ENCODE results near the gene ANXA8L1. TPM values are rescaled to one million over a fixed set of nuclear protein-coding genes. Genes with fewer than 3 reads are reported as not detected.
"Not testable (repeated sequence)": the region's sequence is repeated elsewhere in the genome, so short reads cannot be mapped to it uniquely, and the experiment has no call there.

ANXA8L1 gene
- total and polyA plus RNA-seq, 2 of the 13 experiments (the other 11 are each of a cell fraction or from before 2014, with no cell fraction given) = not detected

DNA sequence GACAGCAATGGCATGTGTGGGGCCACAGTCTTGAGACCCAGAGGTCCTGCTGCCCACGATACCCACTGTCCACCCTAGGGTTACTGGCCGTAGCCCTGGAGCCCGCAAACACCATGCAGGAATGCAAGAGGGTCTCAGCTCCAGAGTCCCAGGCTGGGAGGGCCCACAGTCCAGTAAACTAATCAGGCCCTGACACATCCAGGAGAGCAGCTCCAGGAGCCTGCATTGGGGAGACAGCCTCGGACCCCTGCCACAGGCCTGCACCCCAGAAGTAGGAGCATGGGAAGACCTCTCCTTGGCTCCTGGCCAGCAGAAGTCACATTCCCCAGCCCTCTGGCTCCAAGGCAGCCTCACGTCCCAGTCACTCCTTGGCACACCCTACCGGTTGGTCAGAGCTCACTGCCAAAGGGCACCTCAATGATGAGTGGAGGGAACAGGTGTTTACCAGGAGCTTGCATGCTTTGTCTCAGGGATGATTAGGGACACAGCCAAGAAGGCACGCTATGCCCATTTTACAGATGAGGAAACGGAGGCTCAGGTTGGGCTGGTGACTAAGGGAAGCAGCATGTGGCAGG is 7.8 kb upstream of the ANXA8L1 start:
- H3K4me1 ChIP-seq (ENCODE audit: insufficient read depth, low read length); H3K9ac ChIP-seq (ENCODE audit: insufficient read depth, low read depth, low read length); CTCF ChIA-PET (ENCODE audit: low intra/inter-chr PET ratio, low total read pairs); FAIRE-seq; H3K36me3 ChIP-seq (replicated peaks in 1 of 2; ENCODE audit: control insufficient read depth in 1 of 2, insufficient read depth in 2 of 2, low read length in 2 of 2); intact Hi-C loops (cut with micrococcal nuclease; ENCODE audit: unreplicated experiment); H2AFZ ChIP-seq (ENCODE audit: low read length); ATAC-seq; in situ Hi-C loops (cut with HindIII; ENCODE audit: extremely low pct_ligation_motif_present, low pct_unique_long_range_greater_than_20kb); POLR2A ChIA-PET; BruUV-seq (replicated peaks); DNase-seq (ENCODE audit: low spot score); H3K9me3 ChIP-seq (ENCODE audit: low read length); H3K79me2 ChIP-seq (ENCODE audit: insufficient read depth, low read length); H3K4me3 ChIP-seq (replicated peaks in 1 of 3; ENCODE audit: insufficient read depth in 1 of 3, low read depth in 2 of 3, low read length in 3 of 3); H3K27me3 ChIP-seq (ENCODE audit: control insufficient read depth in 1 of 2, insufficient read depth in 2 of 2, low read length in 2 of 2); H4K20me1 ChIP-seq (ENCODE audit: insufficient read depth, low read length); H3K27ac ChIP-seq (ENCODE audit: extremely low read length, insufficient read depth, low read length); H3K4me2 ChIP-seq (ENCODE audit: low read depth, low read length): not testable (repeated sequence)
- 0 out of 2 replicates have a peak, but pooled peaks have one; percentile 12 for TF ChIP-seq ZNF629 (CRISPR knock-in tag; conservative IDR thresholded peaks at IDR 0.05)
- WGBS (ENCODE audit: low lambda C conversion rate) = no CpG with 5 or more reads among the region's 8 CpGs

DNA sequence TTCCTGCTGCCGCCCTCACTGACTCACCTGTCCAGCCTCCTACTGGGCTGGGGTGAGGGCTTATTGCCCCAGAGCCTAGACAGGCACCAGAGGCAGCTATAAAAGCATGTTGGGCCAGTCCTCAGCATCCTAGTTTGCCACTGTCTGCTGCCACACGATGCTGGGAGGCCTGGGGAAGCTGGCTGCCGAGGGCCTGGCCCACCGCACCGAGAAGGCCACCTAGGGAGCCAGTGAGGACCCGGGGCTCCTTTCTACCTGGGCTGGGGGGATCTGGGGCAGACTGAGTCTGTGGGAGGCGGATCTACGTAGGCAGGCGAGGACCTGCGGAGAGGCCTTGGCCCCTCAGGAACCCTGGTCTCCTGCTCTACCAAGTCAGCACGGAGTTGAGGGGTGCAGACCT is 6.6 kb upstream of the ANXA8L1 start:
- BruUV-seq (replicated peaks); ATAC-seq; DNase-seq (ENCODE audit: low spot score); H3K27me3 ChIP-seq (ENCODE audit: control insufficient read depth in 1 of 2, insufficient read depth in 2 of 2, low read length in 2 of 2); CTCF ChIA-PET (ENCODE audit: low intra/inter-chr PET ratio, low total read pairs); H3K27ac ChIP-seq (ENCODE audit: extremely low read length, insufficient read depth, low read length); intact Hi-C loops (cut with micrococcal nuclease; ENCODE audit: unreplicated experiment); H3K9ac ChIP-seq (ENCODE audit: insufficient read depth, low read depth, low read length); in situ Hi-C loops (cut with HindIII; ENCODE audit: extremely low pct_ligation_motif_present, low pct_unique_long_range_greater_than_20kb); H3K4me2 ChIP-seq (ENCODE audit: low read depth, low read length); H3K36me3 ChIP-seq (replicated peaks in 1 of 2; ENCODE audit: control insufficient read depth in 1 of 2, insufficient read depth in 2 of 2, low read length in 2 of 2); H3K4me3 ChIP-seq (replicated peaks in 1 of 3; ENCODE audit: insufficient read depth in 1 of 3, low read depth in 2 of 3, low read length in 3 of 3); H4K20me1 ChIP-seq (ENCODE audit: insufficient read depth, low read length); H3K9me3 ChIP-seq (ENCODE audit: low read length); H2AFZ ChIP-seq (ENCODE audit: low read length); H3K79me2 ChIP-seq (ENCODE audit: insufficient read depth, low read length); POLR2A ChIA-PET; H3K4me1 ChIP-seq (ENCODE audit: insufficient read depth, low read length); FAIRE-seq: not testable (repeated sequence)
- WGBS (ENCODE audit: low lambda C conversion rate) = no CpG with 5 or more reads among the region's 11 CpGs

DNA sequence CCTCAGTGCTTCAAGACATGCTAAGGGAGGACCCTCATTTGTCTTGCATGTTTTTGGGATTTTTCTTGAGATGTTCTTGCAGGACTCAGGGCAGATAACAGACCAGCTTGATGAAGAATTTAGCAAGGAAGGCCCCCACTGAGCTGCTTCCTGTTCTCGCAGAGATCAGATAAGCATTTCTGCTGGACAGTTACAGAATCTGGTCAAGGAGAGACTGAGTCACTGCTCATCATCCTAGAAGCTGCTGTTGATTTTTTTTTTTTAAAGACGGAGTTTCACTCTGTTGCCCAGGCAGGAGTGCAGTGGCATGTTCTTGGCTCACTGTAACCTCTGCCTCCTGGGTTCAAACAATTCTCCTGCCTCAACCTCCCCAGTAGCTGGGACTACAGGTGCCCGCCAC is 1.2 kb upstream of the ANXA8L1 start:
- WGBS (ENCODE audit: low lambda C conversion rate) = 21% methylated on average over 2 of the region's 3 CpGs
- H3K9ac ChIP-seq (ENCODE audit: insufficient read depth, low read depth, low read length) = not testable (repeated sequence)

GRCh38 chr10:46377022-46377421 is 1.4 kb downstream of the ANXA8L1 start:
- in situ Hi-C loops (cut with HindIII; ENCODE audit: extremely low pct_ligation_motif_present, low pct_unique_long_range_greater_than_20kb); H3K9me3 ChIP-seq (ENCODE audit: low read length); BruUV-seq (replicated peaks); intact Hi-C loops (cut with micrococcal nuclease; ENCODE audit: unreplicated experiment); H3K4me1 ChIP-seq (ENCODE audit: insufficient read depth, low read length); ATAC-seq; H4K20me1 ChIP-seq (ENCODE audit: insufficient read depth, low read length); DNase-seq (ENCODE audit: low spot score); FAIRE-seq; H3K36me3 ChIP-seq (replicated peaks in 1 of 2; ENCODE audit: control insufficient read depth in 1 of 2, insufficient read depth in 2 of 2, low read length in 2 of 2); H3K9ac ChIP-seq (ENCODE audit: insufficient read depth, low read depth, low read length); H3K4me2 ChIP-seq (ENCODE audit: low read depth, low read length); CTCF ChIA-PET (ENCODE audit: low intra/inter-chr PET ratio, low total read pairs); H3K79me2 ChIP-seq (ENCODE audit: insufficient read depth, low read length); H3K4me3 ChIP-seq (replicated peaks in 1 of 3; ENCODE audit: insufficient read depth in 1 of 3, low read depth in 2 of 3, low read length in 3 of 3); H2AFZ ChIP-seq (ENCODE audit: low read length); POLR2A ChIA-PET; H3K27ac ChIP-seq (ENCODE audit: extremely low read length, insufficient read depth, low read length); H3K27me3 ChIP-seq (ENCODE audit: control insufficient read depth in 1 of 2, insufficient read depth in 2 of 2, low read length in 2 of 2): not testable (repeated sequence)
- no CpG with 5 or more reads among the region's 1 CpG for WGBS (ENCODE audit: low lambda C conversion rate)

More for the DNA sequence above, 1.2 kb upstream of the ANXA8L1 start:
- in situ Hi-C loops (cut with HindIII; ENCODE audit: extremely low pct_ligation_motif_present, low pct_unique_long_range_greater_than_20kb); H3K27ac ChIP-seq (ENCODE audit: extremely low read length, insufficient read depth, low read length); POLR2A ChIA-PET; H2AFZ ChIP-seq (ENCODE audit: low read length); H4K20me1 ChIP-seq (ENCODE audit: insufficient read depth, low read length); H3K4me2 ChIP-seq (ENCODE audit: low read depth, low read length); H3K36me3 ChIP-seq (replicated peaks in 1 of 2; ENCODE audit: control insufficient read depth in 1 of 2, insufficient read depth in 2 of 2, low read length in 2 of 2); H3K27me3 ChIP-seq (ENCODE audit: control insufficient read depth in 1 of 2, insufficient read depth in 2 of 2, low read length in 2 of 2); FAIRE-seq; H3K4me3 ChIP-seq (replicated peaks in 1 of 3; ENCODE audit: insufficient read depth in 1 of 3, low read depth in 2 of 3, low read length in 3 of 3); H3K4me1 ChIP-seq (ENCODE audit: insufficient read depth, low read length); H3K79me2 ChIP-seq (ENCODE audit: insufficient read depth, low read length); H3K9me3 ChIP-seq (ENCODE audit: low read length); intact Hi-C loops (cut with micrococcal nuclease; ENCODE audit: unreplicated experiment); CTCF ChIA-PET (ENCODE audit: low intra/inter-chr PET ratio, low total read pairs); DNase-seq (ENCODE audit: low spot score); ATAC-seq; BruUV-seq (replicated peaks): not testable (repeated sequence)

Measured in HepG2 (cell line).